ENCODE results near the gene STAG1. TPM values are rescaled to one million over a fixed set of nuclear protein-coding genes. Genes with fewer than 3 reads are reported as not detected.
A peak's percentile ranks its signal among the peaks of the same experiment; 100 is the strongest.

Gene STAG1
- total and polyA plus RNA-seq, 9 of the 15 experiments (the other 6 are each of a cell fraction or from before 2014, with no cell fraction given): 2.7 to 17.7 (median 8.8) TPM

- TF ChIP-seq ZBTB11 (CRISPR knock-in tag; IDR thresholded peaks at IDR 0.05): no peak
- no peak for TF ChIP-seq PHB2 (IDR thresholded peaks at IDR 0.05; ENCODE audit: low read depth)
- TF ChIP-seq ZNF764 (CRISPR knock-in tag; IDR thresholded peaks at IDR 0.05; ENCODE audit: low read depth): no peak
- TF ChIP-seq SFPQ (IDR thresholded peaks at IDR 0.05; ENCODE audit: low read depth, low read length): no peak
- no peak for TF ChIP-seq NUFIP1 (IDR thresholded peaks at IDR 0.05; ENCODE audit: partially characterized antibody)
- TF ChIP-seq E2F4 (CRISPR knock-in tag; IDR thresholded peaks at IDR 0.05; ENCODE audit: low read depth): no peak
- TF ChIP-seq NEUROD1 (IDR thresholded peaks at IDR 0.05; ENCODE audit: borderline replicate concordance, low read depth, low read length, partially characterized antibody): peak; percentile 13
- no peak for TF ChIP-seq SNRNP70 (optimal IDR thresholded peaks at IDR 0.05; ENCODE audit: low read depth, low read length)
- TF ChIP-seq MTA2 (IDR thresholded peaks at IDR 0.05; ENCODE audit: low read depth): no peak
- TF ChIP-seq, protein P1, sequence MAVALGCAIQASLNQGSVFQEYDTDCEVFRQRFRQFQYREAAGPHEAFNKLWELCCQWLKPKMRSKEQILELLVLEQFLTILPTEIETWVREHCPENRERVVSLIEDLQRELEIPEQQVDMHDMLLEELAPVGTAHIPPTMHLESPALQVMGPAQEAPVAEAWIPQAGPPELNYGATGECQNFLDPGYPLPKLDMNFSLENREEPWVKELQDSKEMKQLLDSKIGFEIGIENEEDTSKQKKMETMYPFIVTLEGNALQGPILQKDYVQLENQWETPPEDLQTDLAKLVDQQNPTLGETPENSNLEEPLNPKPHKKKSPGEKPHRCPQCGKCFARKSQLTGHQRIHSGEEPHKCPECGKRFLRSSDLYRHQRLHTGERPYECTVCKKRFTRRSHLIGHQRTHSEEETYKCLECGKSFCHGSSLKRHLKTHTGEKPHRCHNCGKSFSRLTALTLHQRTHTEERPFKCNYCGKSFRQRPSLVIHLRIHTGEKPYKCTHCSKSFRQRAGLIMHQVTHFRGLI (CRISPR knock-in tag; IDR thresholded peaks at IDR 0.05): no peak
- no peak for TF ChIP-seq U2AF2 (optimal IDR thresholded peaks at IDR 0.05; ENCODE audit: low read depth, low read length)
- TF ChIP-seq MAFG (tag; conservative IDR thresholded peaks at IDR 0.05): no peak
- no peak for TF ChIP-seq ZNF830 (CRISPR knock-in tag; IDR thresholded peaks at IDR 0.05)
- no peak for TF ChIP-seq ZNF133 (CRISPR knock-in tag; IDR thresholded peaks at IDR 0.05)
- TF ChIP-seq ZNF224 (CRISPR knock-in tag; IDR thresholded peaks at IDR 0.05): no peak
- TF ChIP-seq ZNF668 (CRISPR knock-in tag; IDR thresholded peaks at IDR 0.05): no peak
- TF ChIP-seq PKNOX1 (IDR thresholded peaks at IDR 0.05): peak; percentile 62
- no peak for TF ChIP-seq SIX5 (IDR thresholded peaks at IDR 0.05; ENCODE audit: borderline replicate concordance in 1 of 2, insufficient read depth in 1 of 2, low read depth in 1 of 2, low read length in 2 of 2)
Observed at GRCh38 chr3:136343873-136344555, 408.2 kb downstream of the STAG1 start (continued).

All from K562 (cell line).